KMS-11 (cell line): ENCODE results near the gene SCARB1.

Experiments used
- H2AFZ ChIP-seq: fragments of 200-600 bp; sonication (generic); 2 replicates; pipeline ENCODE4 v1.6.1; 2016; ENCODE audit warnings: antibody characterized with exemption, mixed run types, low read depth
- H3K27ac ChIP-seq: fragments of 200-600 bp; sonication (generic); 2 replicates; pipeline ENCODE4 v1.6.1; 2016; ENCODE audit warnings: mild to moderate bottlenecking, mixed run types
- H3K27me3 ChIP-seq: fragments of 200-600 bp; sonication (generic); 2 replicates; pipeline ENCODE4 v1.6.1; 2017; ENCODE audit warnings: mild to moderate bottlenecking, low read depth, mixed run types, moderate library complexity; ENCODE audit not compliant: insufficient read depth
- H3K36me3 ChIP-seq: fragments of 200-600 bp; sonication (generic); 2 replicates; pipeline ENCODE4 v1.6.1; 2017; ENCODE audit warnings: mild to moderate bottlenecking, mixed run types; ENCODE audit not compliant: insufficient read depth
- H3K4me1 ChIP-seq: fragments of 200-600 bp; sonication (generic); 2 replicates; pipeline ENCODE4 v1.6.1; 2016; ENCODE audit warnings: mild to moderate bottlenecking, low read depth, mixed run types; ENCODE audit not compliant: poor library complexity, severe bottlenecking
- H3K4me2 ChIP-seq: fragments of 200-600 bp; sonication (generic); 2 replicates; pipeline ENCODE4 v1.7.0; 2016; ENCODE audit warnings: mild to moderate bottlenecking, mixed run types
- H3K4me3 ChIP-seq: fragments of 200-600 bp; sonication (generic); IDR thresholded peaks from 2 replicates; pipeline ENCODE4 v1.6.1; 2017; ENCODE audit warnings: low read depth, low read length, mixed read lengths; ENCODE audit not compliant: insufficient read depth
- H3K79me2 ChIP-seq: fragments of 200-600 bp; sonication (generic); 2 replicates; pipeline ENCODE4 v1.6.1; 2016; ENCODE audit warnings: low read depth, mixed run types; ENCODE audit not compliant: insufficient read depth
- H3K9ac ChIP-seq: fragments of 200-600 bp; sonication (generic); 2 replicates; pipeline ENCODE4 v1.6.1; 2016; ENCODE audit warnings: mild to moderate bottlenecking, mixed run types
- H4K20me1 ChIP-seq: fragments of 200-600 bp; sonication (generic); 2 replicates; pipeline ENCODE4 v1.6.1; 2016; ENCODE audit warnings: mild to moderate bottlenecking, mixed run types; ENCODE audit not compliant: insufficient read depth
- TF ChIP-seq, protein P1 (sequence below): fragments of 200-600 bp; sonication (generic); conservative IDR thresholded peaks from 2 replicates; pipeline ENCODE4 v1.6.1; 2017; ENCODE audit warnings: low read depth, mild to moderate bottlenecking, antibody characterized with exemption, low read length, moderate library complexity, mixed read lengths

Gene SCARB1

GRCh38 chr12:124841558-124841945, 22.1 kb downstream of the SCARB1 start:
- TF ChIP-seq, protein P1, sequence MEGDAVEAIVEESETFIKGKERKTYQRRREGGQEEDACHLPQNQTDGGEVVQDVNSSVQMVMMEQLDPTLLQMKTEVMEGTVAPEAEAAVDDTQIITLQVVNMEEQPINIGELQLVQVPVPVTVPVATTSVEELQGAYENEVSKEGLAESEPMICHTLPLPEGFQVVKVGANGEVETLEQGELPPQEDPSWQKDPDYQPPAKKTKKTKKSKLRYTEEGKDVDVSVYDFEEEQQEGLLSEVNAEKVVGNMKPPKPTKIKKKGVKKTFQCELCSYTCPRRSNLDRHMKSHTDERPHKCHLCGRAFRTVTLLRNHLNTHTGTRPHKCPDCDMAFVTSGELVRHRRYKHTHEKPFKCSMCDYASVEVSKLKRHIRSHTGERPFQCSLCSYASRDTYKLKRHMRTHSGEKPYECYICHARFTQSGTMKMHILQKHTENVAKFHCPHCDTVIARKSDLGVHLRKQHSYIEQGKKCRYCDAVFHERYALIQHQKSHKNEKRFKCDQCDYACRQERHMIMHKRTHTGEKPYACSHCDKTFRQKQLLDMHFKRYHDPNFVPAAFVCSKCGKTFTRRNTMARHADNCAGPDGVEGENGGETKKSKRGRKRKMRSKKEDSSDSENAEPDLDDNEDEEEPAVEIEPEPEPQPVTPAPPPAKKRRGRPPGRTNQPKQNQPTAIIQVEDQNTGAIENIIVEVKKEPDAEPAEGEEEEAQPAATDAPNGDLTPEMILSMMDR, result no peak
- Histone ChIP-seq H3K9ac (no peak overlapping the region), H3K79me2 (no peaks in the 10 kb centered on the region), H3K4me3 (no peak overlapping the region), H3K27ac (no peak overlapping the region), H3K36me3 (no peaks in the 10 kb centered on the region), H3K4me1 (no peaks in the 10 kb centered on the region), H2AFZ (no peak overlapping the region), H3K27me3 (no peaks in the 10 kb centered on the region), H3K4me2 (no peak overlapping the region), H4K20me1 (no peaks in the 10 kb centered on the region)

GRCh38 chr12:124837958-124838803, 25.5 kb downstream of the SCARB1 start:
- H3K4me3 ChIP-seq, result no peak overlapping the region
- H2AFZ ChIP-seq, result no peak overlapping the region
- no peaks in the 10 kb centered on the region for H3K36me3 ChIP-seq
- H4K20me1 ChIP-seq, result no peaks in the 10 kb centered on the region
- H3K27ac ChIP-seq, result no peak overlapping the region
- no peak overlapping the region for H3K4me2 ChIP-seq
- H3K4me1 ChIP-seq, result no peaks in the 10 kb centered on the region
- no peaks in the 10 kb centered on the region for H3K27me3 ChIP-seq
- H3K79me2 ChIP-seq, result no peaks in the 10 kb centered on the region; the same call in 1 of the 2 replicates
- no peak overlapping the region for H3K9ac ChIP-seq
- TF ChIP-seq, protein P1, result no peak

DNA sequence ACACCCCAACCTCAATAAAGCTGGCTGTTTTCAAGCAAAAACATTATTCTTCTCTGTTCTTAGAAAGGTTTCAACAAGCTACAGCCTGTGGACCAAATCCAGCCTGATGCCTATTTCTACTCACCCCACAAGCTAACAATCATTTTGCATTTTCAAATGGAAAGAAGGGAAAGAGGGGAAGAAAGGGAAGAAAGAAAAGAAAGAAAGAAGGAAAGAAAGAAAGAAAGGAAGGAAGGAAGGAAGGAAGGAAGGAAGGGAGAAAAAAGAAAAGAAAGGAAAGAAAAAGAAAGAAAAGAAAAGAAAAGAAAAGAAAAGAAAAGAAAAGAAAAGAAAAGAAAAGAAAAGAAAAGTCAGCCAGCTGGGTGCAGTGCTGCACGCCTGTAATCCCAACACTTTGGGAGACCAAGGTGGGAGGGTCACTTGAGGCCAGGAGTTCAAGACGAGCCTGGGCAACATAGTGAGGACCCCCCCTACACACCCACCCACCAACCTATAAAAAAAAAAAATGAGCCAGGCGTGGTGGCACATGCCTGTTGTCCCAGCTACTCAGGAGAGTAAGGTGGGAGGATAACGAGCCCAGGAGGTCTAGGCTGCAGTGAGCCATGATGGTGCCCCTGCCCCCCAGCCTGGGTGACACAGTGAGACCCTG, 26.3 kb downstream of the SCARB1 start:
- Histone ChIP-seq H3K36me3 (no peaks in the 10 kb centered on the region), H3K4me3 (no peak overlapping the region), H3K27me3 (no peaks in the 10 kb centered on the region), H3K4me2 (no peak overlapping the region), H3K4me1 (no peaks in the 10 kb centered on the region), H3K79me2 (no peaks in the 10 kb centered on the region; the same call in 1 of the 2 replicates), H2AFZ (no peak overlapping the region), H3K9ac (no peak overlapping the region), H4K20me1 (no peaks in the 10 kb centered on the region), H3K27ac (no peak overlapping the region)
- TF ChIP-seq, protein P1, result no peak

DNA sequence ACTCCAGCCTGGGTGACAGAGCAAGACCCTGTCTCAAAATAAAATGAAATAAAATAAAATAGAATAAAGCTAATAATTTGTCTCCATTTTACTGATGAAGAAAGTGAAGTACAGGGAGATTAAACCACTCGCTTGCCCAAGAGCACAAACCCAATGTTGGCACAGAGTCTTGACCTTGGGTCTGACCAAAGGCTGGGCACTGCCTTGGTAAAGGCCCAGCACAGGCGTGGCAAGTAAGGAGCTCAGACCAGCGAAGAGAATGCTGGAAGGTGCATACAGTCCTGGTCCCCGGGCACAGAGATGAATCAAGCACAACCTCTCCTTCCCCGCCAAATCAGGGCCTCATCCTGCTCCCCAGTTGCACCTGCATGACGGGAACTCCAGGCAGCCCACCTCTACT, 26.9 kb downstream of the SCARB1 start:
- Histone ChIP-seq H3K4me1 (no peaks in the 10 kb centered on the region), H3K4me2 (no peak overlapping the region), H3K4me3 (no peak overlapping the region), H3K9ac (no peak overlapping the region), H3K27me3 (no peaks in the 10 kb centered on the region), H3K36me3 (no peaks in the 10 kb centered on the region), H4K20me1 (no peaks in the 10 kb centered on the region), H3K79me2 (no peaks in the 10 kb centered on the region; the same call in 1 of the 2 replicates), H3K27ac (no peak overlapping the region), H2AFZ (no peak overlapping the region)
- TF ChIP-seq, protein P1, result no peak
